ENCODE data around the gene PTPN20.

PTPN20 gene

GRCh38 chr10:47035171-47035818 is 124.1 kb downstream of the PTPN20 start:
- no peak overlapping the region for H3K27ac ChIP-seq (replicated peaks)
- no peak for TF ChIP-seq POLR2AphosphoS5 (IDR thresholded peaks at IDR 0.05; ENCODE audit: low read depth)
- TF ChIP-seq CTCF (IDR thresholded peaks at IDR 0.05; ENCODE audit: insufficient read depth, low read length): no peak
- TF ChIP-seq, protein P1, sequence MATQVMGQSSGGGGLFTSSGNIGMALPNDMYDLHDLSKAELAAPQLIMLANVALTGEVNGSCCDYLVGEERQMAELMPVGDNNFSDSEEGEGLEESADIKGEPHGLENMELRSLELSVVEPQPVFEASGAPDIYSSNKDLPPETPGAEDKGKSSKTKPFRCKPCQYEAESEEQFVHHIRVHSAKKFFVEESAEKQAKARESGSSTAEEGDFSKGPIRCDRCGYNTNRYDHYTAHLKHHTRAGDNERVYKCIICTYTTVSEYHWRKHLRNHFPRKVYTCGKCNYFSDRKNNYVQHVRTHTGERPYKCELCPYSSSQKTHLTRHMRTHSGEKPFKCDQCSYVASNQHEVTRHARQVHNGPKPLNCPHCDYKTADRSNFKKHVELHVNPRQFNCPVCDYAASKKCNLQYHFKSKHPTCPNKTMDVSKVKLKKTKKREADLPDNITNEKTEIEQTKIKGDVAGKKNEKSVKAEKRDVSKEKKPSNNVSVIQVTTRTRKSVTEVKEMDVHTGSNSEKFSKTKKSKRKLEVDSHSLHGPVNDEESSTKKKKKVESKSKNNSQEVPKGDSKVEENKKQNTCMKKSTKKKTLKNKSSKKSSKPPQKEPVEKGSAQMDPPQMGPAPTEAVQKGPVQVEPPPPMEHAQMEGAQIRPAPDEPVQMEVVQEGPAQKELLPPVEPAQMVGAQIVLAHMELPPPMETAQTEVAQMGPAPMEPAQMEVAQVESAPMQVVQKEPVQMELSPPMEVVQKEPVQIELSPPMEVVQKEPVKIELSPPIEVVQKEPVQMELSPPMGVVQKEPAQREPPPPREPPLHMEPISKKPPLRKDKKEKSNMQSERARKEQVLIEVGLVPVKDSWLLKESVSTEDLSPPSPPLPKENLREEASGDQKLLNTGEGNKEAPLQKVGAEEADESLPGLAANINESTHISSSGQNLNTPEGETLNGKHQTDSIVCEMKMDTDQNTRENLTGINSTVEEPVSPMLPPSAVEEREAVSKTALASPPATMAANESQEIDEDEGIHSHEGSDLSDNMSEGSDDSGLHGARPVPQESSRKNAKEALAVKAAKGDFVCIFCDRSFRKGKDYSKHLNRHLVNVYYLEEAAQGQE (IDR thresholded peaks at IDR 0.05; ENCODE audit: insufficient replicate concordance, low read depth): no peak
- no peak for TF ChIP-seq SPI1 (IDR thresholded peaks at IDR 0.05; ENCODE audit: borderline replicate concordance, low read depth)
- no peak for TF ChIP-seq GABPA (IDR thresholded peaks at IDR 0.05; ENCODE audit: low read depth)
- peaks cover 5% of the 10 kb centered on the region for H3K27me3 ChIP-seq (ENCODE audit: insufficient read depth, poor library complexity, severe bottlenecking)
- no peak overlapping the region for H3K4me3 ChIP-seq (replicated peaks; ENCODE audit: insufficient read depth, low read length)
- DNase-seq (ENCODE audit: low read depth in 1 of 2, low spot score in 1 of 2): no peak

DNA sequence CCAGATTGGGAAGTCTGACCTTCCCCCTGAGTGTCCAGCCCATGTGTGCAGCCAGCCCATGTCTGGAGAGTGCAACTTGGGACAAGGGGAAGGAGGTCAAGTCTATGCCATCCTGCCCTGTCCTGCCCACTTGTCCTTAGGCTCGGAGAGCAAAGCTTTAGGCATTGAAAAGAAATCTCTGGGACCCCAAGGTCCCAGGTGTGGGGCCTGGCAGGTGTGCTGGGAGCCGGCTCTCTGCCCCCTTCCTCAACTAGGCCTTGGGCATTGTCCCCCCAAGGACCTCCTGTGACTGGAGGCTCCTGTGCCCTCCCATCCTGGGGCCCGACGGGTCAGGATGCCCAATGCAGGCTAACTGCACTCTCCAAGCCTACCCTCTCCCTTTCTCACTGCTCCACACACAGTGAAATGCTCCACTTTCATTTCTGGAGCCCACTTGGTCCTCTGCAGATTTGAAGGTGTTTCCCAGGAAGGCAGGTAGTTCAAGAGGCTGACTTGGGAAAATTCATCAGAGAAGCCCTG is 124.7 kb downstream of the PTPN20 start:
- DNase-seq (ENCODE audit: low read depth in 1 of 2, low spot score in 1 of 2): no peak
- Histone ChIP-seq H3K27me3 (ENCODE audit: insufficient read depth, poor library complexity, severe bottlenecking) (peaks cover 5% of the 10 kb centered on the region), H3K4me3 (replicated peaks; ENCODE audit: insufficient read depth, low read length) (no peak overlapping the region), H3K27ac (replicated peaks) (no peak overlapping the region)
- TF ChIP-seq, protein P1 (IDR thresholded peaks at IDR 0.05; ENCODE audit: insufficient replicate concordance, low read depth): no peak
- TF ChIP-seq GABPA (IDR thresholded peaks at IDR 0.05; ENCODE audit: low read depth) (no peak), SPI1 (IDR thresholded peaks at IDR 0.05; ENCODE audit: borderline replicate concordance, low read depth) (no peak), CTCF (IDR thresholded peaks at IDR 0.05; ENCODE audit: insufficient read depth, low read length) (no peak), POLR2AphosphoS5 (IDR thresholded peaks at IDR 0.05; ENCODE audit: low read depth) (no peak)

GRCh38 chr10:47036771-47037170 is 125.5 kb downstream of the PTPN20 start:
- H3K4me3 ChIP-seq (replicated peaks; ENCODE audit: insufficient read depth, low read length): no peak overlapping the region
- TF ChIP-seq, protein P1 (IDR thresholded peaks at IDR 0.05; ENCODE audit: insufficient replicate concordance, low read depth): no peak
- no peak for TF ChIP-seq CTCF (IDR thresholded peaks at IDR 0.05; ENCODE audit: insufficient read depth, low read length)
- no peak for TF ChIP-seq GABPA (IDR thresholded peaks at IDR 0.05; ENCODE audit: low read depth)
- no peak for TF ChIP-seq SPI1 (IDR thresholded peaks at IDR 0.05; ENCODE audit: borderline replicate concordance, low read depth)
- TF ChIP-seq POLR2AphosphoS5 (IDR thresholded peaks at IDR 0.05; ENCODE audit: low read depth): no peak
- no peak for DNase-seq (ENCODE audit: low read depth in 1 of 2, low spot score in 1 of 2)
- H3K27ac ChIP-seq (replicated peaks): no peak overlapping the region
- peaks cover 5% of the 10 kb centered on the region for H3K27me3 ChIP-seq (ENCODE audit: insufficient read depth, poor library complexity, severe bottlenecking)

Data from HL-60 (cell line).